GM21423 (cell line): ENCODE measurements around the gene DICER1.

Source experiments
- ATAC-seq: cut with Tn5 transposase; IDR thresholded peaks from one replicate; pipeline ENCODE4 v1.9.1; 2021; ENCODE audit warnings: mild to moderate bottlenecking, moderate library complexity; ENCODE audit not compliant: unreplicated experiment

Gene DICER1

DNA sequence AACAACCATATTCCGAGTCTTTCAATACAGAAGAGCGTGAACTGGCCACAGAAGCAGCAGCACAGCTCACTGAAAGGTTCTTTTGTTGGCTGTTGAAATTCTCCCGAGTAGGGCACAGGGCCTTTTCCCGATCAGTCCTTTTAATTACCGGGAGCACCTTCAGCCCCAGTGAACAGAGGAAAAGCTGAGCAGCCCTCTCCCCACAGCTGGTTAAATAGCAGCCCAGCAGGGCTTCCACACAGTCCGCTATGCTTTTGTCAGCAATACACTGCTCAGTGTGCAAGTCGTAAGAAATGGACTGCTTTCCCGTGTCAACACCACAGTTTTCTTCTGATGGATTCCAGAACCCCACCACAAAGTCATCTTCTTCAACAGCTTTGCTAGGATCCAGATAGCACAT lies 61.3 kb downstream of the DICER1 start:
- no peak for ATAC-seq

DNA sequence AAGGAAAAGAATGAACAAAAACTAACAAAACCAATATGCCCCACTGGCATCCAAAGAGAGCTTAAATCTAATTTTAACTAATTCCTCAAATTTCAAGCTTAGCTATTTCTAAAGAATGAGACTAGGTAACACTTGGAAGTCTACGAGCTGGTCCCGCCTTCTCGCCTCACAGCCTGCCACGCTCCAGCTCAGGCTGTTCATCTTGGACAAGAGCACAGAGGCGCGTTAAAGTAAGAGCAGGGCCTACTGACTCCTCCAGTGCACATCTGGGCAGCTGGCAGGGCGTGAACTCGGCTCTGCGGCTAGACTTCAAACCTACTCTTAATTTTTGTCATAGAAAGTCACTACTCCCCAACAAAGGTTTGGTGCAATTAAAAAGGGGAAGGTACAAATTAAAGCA lies 64.6 kb downstream of the DICER1 start:
- ATAC-seq: no peak

- ATAC-seq: no peak
Observed at GRCh38 chr14:95091581-95091980, 65.7 kb downstream of the DICER1 start.

GRCh38 chr14:95088665-95089064 lies 68.7 kb downstream of the DICER1 start:
- no peak for ATAC-seq

GRCh38 chr14:95087619-95088018 lies 69.7 kb downstream of the DICER1 start:
- ATAC-seq: no peak

DNA sequence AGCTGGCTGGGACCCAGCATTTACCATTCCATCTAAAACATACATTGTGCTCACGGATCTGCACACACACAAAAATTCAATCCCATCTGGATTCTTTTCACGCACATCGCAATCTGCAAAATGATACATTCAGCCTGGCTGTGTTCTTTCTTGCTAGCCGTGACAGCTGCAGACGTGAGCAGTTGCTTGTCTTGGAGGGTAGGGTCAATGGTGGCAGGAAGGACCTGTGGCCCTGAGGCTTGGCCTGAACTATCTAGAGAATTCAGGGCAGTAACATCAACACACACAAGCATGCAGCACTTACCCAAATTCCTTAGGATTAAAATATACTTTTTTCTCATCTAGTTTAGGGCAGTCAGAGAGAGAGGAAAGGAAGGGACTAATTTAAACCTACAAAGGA lies 72.0 kb downstream of the DICER1 start:
- no peak for ATAC-seq

DNA sequence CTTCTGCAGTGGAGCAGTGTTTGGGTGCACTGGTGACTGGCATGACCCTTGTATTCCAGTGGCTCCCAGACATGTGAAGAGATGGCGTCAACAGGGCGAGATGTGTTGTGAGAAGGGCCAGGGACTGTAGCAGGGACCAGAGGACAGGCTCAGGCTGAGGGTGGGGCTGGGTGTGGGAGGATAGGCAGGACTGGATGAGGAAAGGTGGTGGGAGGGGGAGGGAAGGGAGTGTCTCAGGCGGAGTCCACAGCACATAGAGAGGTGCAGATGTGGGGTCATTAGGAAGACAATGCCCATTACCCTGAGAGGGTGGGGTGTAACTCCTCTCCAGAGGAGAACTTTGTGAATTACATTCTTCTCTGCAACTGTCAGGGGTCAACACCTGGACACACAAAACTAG lies 78.5 kb downstream of the DICER1 start:
- no peak for ATAC-seq

GRCh38 chr14:95077345-95077744 lies 80.0 kb downstream of the DICER1 start:
- ATAC-seq: no peak

GRCh38 chr14:95075789-95076188 lies 81.5 kb downstream of the DICER1 start:
- ATAC-seq: no peak

GRCh38 chr14:95073947-95074346 lies 83.4 kb downstream of the DICER1 start:
- no peak for ATAC-seq

GRCh38 chr14:95072310-95072905 lies 84.9 kb downstream of the DICER1 start:
- ATAC-seq: no peak

DNA sequence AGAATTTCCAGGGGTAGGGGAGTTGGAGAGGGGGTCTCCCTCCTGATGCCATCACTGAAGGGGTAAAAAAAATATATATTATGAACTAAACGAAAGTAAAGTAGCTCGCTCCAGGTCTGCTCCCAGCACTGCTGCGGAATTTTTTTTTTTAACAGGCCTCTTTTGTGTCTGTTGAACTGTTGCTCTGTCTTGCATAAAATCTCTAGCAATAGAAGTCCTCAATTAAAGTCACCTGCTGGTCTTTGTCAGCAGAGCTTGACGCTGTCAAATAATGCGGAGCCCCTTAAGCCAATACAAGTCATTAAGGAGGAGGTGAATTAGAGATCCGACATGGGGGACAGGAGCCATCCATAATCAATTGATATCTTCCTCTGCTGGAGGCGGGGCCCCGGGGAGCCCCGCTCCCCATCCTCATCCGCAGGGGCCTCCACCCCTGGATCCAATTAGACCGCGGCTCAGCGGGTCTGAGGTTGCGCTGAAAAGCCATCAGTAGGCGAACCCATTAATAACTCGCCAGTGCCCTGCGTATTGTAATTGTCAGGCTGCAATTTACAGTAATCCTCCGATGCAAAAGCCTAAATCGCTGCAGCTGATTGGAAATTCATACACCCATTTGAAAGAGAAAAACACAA lies 85.6 kb downstream of the DICER1 start:
- ATAC-seq: no peak

DNA sequence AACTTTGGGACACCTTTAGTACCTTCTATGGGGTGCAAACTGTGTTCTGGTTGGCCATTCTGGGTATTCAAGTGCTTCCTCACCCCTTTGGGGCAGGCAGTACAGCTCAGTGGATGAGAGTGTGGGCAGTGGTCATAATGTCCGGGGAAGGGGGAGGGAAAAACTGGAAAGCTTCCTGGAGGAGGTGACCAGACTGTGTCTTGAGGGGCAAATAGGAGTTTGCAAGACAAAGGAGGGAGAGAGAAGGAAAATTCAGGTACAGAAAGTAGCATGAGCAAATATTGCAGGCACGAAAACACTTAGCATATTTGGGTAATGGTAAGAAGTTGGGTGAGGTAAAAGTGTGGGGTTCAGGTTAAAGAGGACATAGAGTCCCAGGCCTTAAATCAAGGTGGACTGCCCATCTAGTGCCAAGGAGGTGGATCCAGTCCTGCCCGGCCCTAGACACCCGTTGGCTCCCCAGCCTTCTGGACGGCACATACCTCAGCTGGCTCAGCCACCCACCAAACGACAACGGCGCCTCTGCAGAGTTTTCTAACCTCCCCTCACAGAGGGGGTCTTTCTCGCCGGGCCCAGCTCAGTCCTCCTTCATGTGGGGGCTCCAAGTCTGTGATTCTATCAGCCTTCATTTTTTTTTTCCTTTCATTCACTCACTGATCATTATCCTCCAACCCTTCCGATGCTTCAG lies 86.4 kb downstream of the DICER1 start:
- no peak for ATAC-seq

DNA sequence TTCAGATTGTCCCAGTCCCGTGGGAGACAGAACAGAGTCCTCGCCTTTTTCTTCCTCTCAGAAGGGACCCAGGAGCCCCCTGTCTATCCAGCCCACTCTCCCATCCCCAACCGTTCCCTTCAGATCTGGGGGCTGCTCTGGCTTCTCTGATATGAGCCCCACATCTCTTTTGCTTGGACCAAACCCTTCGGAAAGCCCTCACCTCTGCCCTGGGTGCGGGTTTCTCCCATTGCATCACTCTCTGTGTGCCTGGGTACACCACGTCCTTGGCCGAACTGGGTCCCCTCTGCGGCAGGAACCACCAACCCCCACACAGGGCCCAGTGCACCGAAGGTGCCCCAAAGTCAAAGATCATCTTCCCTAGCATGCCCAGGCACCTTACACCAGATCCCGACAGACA lies 87.8 kb downstream of the DICER1 start:
- no peak for ATAC-seq

GRCh38 chr14:95069018-95069417 lies 88.3 kb downstream of the DICER1 start:
- ATAC-seq: no peak

- ATAC-seq: no peak
Observed at GRCh38 chr14:95068521-95068920, 88.8 kb downstream of the DICER1 start.

DNA sequence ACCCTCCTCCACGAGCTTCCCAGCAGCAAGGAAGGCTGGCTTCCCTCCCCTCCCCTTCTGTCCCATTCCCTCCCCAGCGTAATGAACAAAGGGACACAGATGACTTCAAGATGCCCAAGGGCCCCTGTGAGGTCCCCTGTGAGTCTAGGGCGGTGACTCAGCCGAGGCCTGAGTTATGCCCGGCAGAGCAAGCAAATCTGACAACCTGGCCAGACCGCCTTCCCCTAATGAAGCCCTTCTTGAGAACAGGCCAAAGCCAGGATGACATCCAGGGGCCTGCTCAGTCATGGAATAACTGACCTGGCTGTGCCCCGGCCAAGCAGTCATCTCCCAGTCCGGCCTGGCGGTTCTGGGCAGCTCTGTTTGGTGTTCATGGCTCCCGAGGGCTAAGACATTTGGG lies 89.2 kb downstream of the DICER1 start:
- ATAC-seq: no peak

DNA sequence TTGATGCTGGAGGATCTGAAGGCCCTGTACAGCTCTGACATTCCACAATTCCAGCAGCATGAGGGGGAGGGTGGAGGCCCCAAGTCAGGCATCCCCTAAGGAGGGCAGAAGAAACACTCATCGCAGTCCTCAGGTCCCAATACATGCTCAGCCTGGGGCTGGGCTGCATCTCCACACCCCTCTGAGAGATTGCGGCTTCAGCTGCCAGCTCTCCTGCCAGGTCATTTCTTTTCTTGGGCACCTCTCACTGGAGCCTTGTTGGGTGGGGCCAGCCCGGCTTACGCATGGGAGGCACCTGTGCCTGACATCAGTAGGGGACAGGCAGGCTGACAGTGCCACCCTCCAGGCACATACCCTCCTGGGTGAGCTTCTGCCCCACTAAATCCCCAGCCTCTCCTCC lies 89.8 kb downstream of the DICER1 start:
- ATAC-seq: no peak

DNA sequence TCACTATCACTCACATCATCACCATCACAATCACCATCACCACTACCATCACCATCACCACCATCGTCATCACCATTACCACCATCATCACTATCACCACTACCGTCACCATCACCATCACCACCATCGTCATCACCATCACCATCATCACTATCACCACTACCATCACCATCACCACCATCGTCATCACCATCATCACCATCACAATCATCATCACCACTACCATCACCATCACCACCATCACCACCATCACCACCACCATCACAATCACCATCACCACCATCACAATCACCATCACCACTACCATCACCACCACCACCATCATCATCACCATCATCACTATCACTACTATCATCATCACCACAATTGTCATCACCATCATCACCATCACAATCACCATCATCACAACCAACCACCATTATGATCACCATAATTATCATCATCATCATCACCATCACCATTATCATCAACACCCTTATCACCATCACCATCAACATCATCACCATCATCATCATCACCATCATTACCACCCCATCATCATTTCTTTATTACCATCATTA lies 90.8 kb downstream of the DICER1 start:
- no peak for ATAC-seq

- ATAC-seq: no peak
Observed at GRCh38 chr14:95065411-95065810, 91.9 kb downstream of the DICER1 start.

DNA sequence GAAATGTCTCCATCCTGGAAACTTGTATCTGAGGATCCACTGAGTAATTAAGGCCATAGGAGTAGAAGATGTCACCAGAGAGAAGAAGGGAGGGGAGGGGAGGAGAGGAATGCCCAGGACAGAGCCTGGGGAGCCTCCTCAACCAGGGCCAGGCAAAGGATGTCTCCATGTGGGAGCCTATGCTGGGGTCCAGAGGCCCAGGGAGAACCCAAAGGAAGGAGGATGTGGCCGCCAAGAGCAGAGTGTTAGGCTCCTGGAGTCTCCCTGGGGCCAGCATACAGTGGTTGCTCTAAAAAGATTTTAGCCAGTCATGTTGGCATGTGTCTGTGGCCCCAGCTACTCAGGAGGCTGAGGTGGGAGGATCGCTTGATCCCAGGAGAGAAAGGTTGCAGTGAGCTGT lies 92.6 kb downstream of the DICER1 start:
- no peak for ATAC-seq

- no peak for ATAC-seq
Observed at GRCh38 chr14:95064256-95064655, 93.1 kb downstream of the DICER1 start.
